Caco-2 (cell line): ENCODE measurements around the gene AKAP14. TPM values are rescaled to one million over a fixed set of nuclear protein-coding genes. Genes with fewer than 3 reads are reported as not detected.
A peak's percentile ranks its signal among the peaks of the same experiment; 100 is the strongest.

ENCODE experiments used
- BruUV-seq: library from RNA; stranded (reverse); fragments of 400-500 nt; replicated peaks from 2 replicates; lab custom pipeline; 2021; lab: Mats Ljungman, UMichigan
- CTCF ChIA-PET: fragments of 300-600 bp; sonication (Branson Sonifier 250); formaldehyde crosslinking; loops from one replicate; lab custom pipeline; 2022; ENCODE audit warnings: antibody characterized with exemption; lab: Charles Lee
- POLR2A ChIA-PET: fragments of 300-600 bp; sonication (Branson Sonifier 250); formaldehyde crosslinking; loops from one replicate; lab custom pipeline; 2022; ENCODE audit warnings: antibody characterized with exemption; lab: Charles Lee
- DNase-seq, 2 experiments: peaks; one replicate each; pipeline versions ENCODE4 v3.0.0 to v3.0.0-alpha.2; 2020 to 2022
- H3K27me3 ChIP-seq: replicated peaks from 2 replicates; pipeline ENCODE4 v1.6.0; 2011; ENCODE audit warnings: low read length; ENCODE audit not compliant: control insufficient read depth, insufficient read depth
- H3K36me3 ChIP-seq: 2 replicates; pipeline ENCODE4 v1.5.1; 2011; ENCODE audit warnings: low read length; ENCODE audit not compliant: control insufficient read depth, insufficient read depth
- H3K4me1 ChIP-seq: fragments of 250-450 bp; sonication (Bioruptor Pico); 2 replicates; pipeline ENCODE4 v1.5.1; 2020; ENCODE audit warnings: mild to moderate bottlenecking
- H3K4me3 ChIP-seq: 2 replicates; pipeline ENCODE4 v1.5.1; 2011; ENCODE audit warnings: low read depth, mild to moderate bottlenecking, control low read depth, low read length
- H3K9me3 ChIP-seq: fragments of 250-450 bp; sonication (Bioruptor Pico); 2 replicates; pipeline ENCODE4 v1.5.1; 2020; ENCODE audit warnings: mild to moderate bottlenecking, moderate library complexity
- H3K27ac Mint-ChIP-seq: one replicate; pipeline ENCODE4 v1.8.0; 2022; ENCODE audit warnings: mixed read lengths; ENCODE audit not compliant: unreplicated experiment
- H3K27me3 Mint-ChIP-seq: one replicate; pipeline ENCODE4 v1.8.0; 2022; ENCODE audit warnings: mixed read lengths; ENCODE audit not compliant: insufficient read depth, unreplicated experiment
- H3K36me3 Mint-ChIP-seq: one replicate; pipeline ENCODE4 v1.8.0; 2022; ENCODE audit warnings: mild to moderate bottlenecking, mixed read lengths; ENCODE audit not compliant: insufficient read depth, unreplicated experiment
- H3K4me1 Mint-ChIP-seq: one replicate; pipeline ENCODE4 v1.8.0; 2022; ENCODE audit warnings: low read depth, mixed read lengths; ENCODE audit not compliant: unreplicated experiment
- H3K4me3 Mint-ChIP-seq: one replicate; pipeline ENCODE4 v1.8.0; 2022; ENCODE audit warnings: mild to moderate bottlenecking, moderate library complexity, mixed read lengths; ENCODE audit not compliant: unreplicated experiment
- H3K9me3 Mint-ChIP-seq: one replicate; pipeline ENCODE4 v1.8.0; 2022; ENCODE audit warnings: mixed read lengths; ENCODE audit not compliant: unreplicated experiment
- CTCF ChIP-seq, 2 experiments: fragments of 200-600 bp in 1 of 2; IDR thresholded peaks; 1 replicate in 1 of 2; 2 replicates in 1 of 2; pipeline versions ENCODE4 v1.5.1 to v1.8.0; 2011 to 2022; ENCODE audit warnings: antibody characterized with exemption in 1 of 2, control low read depth in 1 of 2, inconsistent platforms in 1 of 2, low read depth in 1 of 2, low read length in 1 of 2, mild to moderate bottlenecking in 1 of 2, moderate library complexity in 1 of 2; ENCODE audit not compliant: insufficient read depth in 1 of 2, severe bottlenecking in 1 of 2, unreplicated experiment in 1 of 2
- intact Hi-C: fragments of 100-400 bp; cut with micrococcal nuclease; formaldehyde crosslinking; loops from one replicate; pipeline ENCODE4 v1.10.0; 2022; ENCODE audit not compliant: unreplicated experiment
- total RNA-seq: library from RNA; stranded (reverse); gene quantifications from 2 replicates; pipeline ENCODE4 v1.2.3, GENCODE V29; 2022

Gene AKAP14
- total RNA-seq, 1 experiment from 2014 or later, result not detected

- Histone ChIP-seq H3K4me1 (no peaks in the 10 kb centered on the region; the same call in 1 of the 2 replicates), H3K36me3 (no peaks in the 10 kb centered on the region), H3K27me3 (no peaks in the 10 kb centered on the region), H3K4me3 (no peak overlapping the region), H3K9me3 (no peaks in the 10 kb centered on the region)
- no peaks in the 10 kb centered on the region for H3K27me3 Mint-ChIP-seq
- no peak overlapping the region for H3K4me3 Mint-ChIP-seq
- H3K27ac Mint-ChIP-seq, result peak overlapping the region; percentile 37
- peak; percentile 57 to 68 for DNase-seq
- no peaks in the 10 kb centered on the region for H3K4me1 Mint-ChIP-seq
- BruUV-seq, result no TSS peak
- CTCF ChIA-PET, result interaction anchor here (0.7 to 1.0 kb wide), 2 partner anchors 89 to 154 kb away, joined by 3 to 5 read pairs; partner anchors contain the start of gene RPL39
- H3K36me3 Mint-ChIP-seq, result peaks cover 22% of the 10 kb centered on the region
- no peaks in the 10 kb centered on the region for H3K9me3 Mint-ChIP-seq
- POLR2A ChIA-PET, result interaction anchor here (1.3 kb wide), 1 partner anchor 89 kb away, joined by 6 read pairs; the partner anchor contains the start of gene RPL39
- intact Hi-C loops, result loop anchor here (2.0 kb wide), 1 partner anchor 90 kb away; the partner anchor contains the start of gene RPL39
- peak; percentile 36 to 73 for TF ChIP-seq CTCF (IDR thresholded peaks at IDR 0.05; ENCODE audit: insufficient read depth in 1 of 2, low read depth in 1 of 2, low read length in 1 of 2, severe bottlenecking in 1 of 2, unreplicated experiment in 1 of 2)
Measured at GRCh38 chrX:119880552-119881437, 14.9 kb upstream of the AKAP14 start.

DNA sequence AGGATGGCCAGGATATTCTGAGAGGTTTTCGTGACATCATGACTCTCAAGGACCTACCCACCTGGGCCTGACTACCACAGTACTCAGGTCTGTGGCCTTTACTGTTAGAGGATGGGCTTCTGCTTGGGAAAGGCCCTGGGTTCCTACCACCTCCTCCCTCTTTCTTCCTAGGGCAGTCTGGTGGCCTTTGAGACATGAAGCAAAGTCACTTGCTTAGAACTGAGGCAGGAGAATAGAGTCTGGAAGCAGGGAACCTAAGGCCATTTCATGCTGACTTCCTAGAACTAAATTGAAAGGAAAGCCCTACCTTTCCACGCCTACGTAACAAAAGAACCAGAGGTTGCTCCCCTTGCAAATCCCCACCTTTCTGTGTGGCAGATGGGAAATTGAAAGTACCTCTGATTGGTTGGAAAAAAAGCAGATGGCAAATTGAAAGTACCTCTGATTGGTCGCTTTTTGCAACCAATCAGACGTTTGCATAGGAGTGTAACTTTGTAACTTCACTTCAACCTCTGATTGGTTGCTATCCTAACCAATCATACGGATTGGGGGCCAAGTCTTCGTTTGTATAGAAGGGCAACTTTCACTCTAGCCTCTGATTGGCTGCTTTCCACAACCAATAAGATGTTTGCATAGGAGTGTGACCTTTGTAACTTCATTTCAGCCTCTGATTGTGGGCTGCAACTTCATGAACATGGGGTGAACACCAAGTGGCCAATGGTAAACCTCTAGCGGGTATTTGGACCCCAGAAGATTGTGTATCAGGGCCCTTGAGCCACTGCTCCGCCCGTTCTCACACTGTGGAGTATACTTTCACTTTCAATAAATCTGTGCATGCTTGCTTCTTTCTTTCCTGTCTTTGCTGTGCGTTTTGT lies 9.9 kb upstream of the AKAP14 start:
- H3K9me3 Mint-ChIP-seq, result no peaks in the 10 kb centered on the region
- no peaks in the 10 kb centered on the region for H3K4me1 Mint-ChIP-seq
- ChIA-PET CTCF (no interaction called here), POLR2A (no interaction called here)
- no peaks in the 10 kb centered on the region for H3K27me3 ChIP-seq
- no peak for TF ChIP-seq CTCF (IDR thresholded peaks at IDR 0.05; ENCODE audit: insufficient read depth in 1 of 2, low read depth in 1 of 2, low read length in 1 of 2, severe bottlenecking in 1 of 2, unreplicated experiment in 1 of 2)
- BruUV-seq, result no TSS peak
- DNase-seq, result peak in 1 of 2 experiments; percentile 47
- peaks cover 7% of the 10 kb centered on the region; the same call in 1 of the 2 replicates for H3K4me1 ChIP-seq
- H3K36me3 Mint-ChIP-seq, result peaks cover under 1% of the 10 kb centered on the region
- H3K27me3 Mint-ChIP-seq, result no peaks in the 10 kb centered on the region
- H3K36me3 ChIP-seq, result no peaks in the 10 kb centered on the region
- intact Hi-C loops, result loop anchor here (5.0 kb wide), 1 partner anchor 57 kb away; the partner anchor contains the start of gene NKAP
- no peak overlapping the region for H3K4me3 ChIP-seq
- no peak overlapping the region for H3K27ac Mint-ChIP-seq
- H3K4me3 Mint-ChIP-seq, result no peak overlapping the region
- H3K9me3 ChIP-seq, result no peaks in the 10 kb centered on the region
